ENCODE data around the gene NECAB2. TPM values are rescaled to one million over a fixed set of nuclear protein-coding genes. Genes with fewer than 3 reads are reported as not detected.
A peak's percentile ranks its signal among the peaks of the same experiment; 100 is the strongest.

The NECAB2 gene
- total RNA-seq, 2 donors from 2014 or later: 1.0 to 3.6 TPM

DNA sequence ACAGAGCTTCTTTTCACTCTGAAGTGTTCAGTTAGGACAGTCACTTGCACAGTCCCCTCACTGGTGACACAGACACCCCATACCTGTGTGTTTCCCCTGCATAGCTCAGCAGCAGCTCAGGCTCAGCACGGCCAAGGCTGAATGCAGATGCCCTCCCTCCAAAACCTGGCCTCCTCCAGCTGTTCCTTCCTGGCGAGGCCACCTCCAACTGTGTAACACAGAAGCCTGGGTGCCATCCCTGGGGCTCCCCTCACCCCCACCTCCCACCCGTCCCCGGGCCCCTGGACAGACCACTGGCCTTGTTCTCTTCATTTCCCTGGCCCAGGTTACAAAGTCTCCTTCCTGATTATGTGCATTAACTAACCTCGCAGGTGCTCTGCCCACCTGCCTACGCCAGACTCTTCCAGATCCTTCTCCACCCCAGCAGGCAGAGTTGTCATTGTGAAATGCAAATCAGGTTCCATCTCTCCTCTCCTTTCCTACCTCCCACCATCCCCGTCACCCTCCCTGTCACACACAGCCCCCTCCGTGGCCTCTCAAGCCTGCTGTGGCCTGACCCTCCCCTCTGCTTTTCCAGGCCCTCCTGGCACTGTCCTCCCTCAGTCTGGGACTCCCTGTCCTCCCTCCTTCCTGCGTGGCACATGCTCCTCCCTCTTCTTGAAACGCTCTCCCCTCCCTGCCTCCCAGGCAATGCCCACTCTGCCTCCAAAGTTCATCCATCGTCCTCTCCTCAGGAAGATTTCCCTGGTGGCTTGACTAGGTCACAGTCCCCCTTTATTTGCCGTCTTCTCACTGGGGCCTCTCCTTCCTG lies 42.7 kb upstream of the NECAB2 start:
- Histone ChIP-seq H3K36me3 (replicated peaks in 1 of 2; ENCODE audit: insufficient read depth in 1 of 2, low read depth in 2 of 2) (peaks cover 0 to 2% of the 10 kb centered on the region in 2 donors), H3K4me1 (peaks cover 4% of the 10 kb centered on the region), H3K27ac (no peak overlapping the region), H3K9me3 (no peaks in the 10 kb centered on the region), H3K27me3 (no peaks in the 10 kb centered on the region), H3K4me3 (no peak overlapping the region)
- no peak for DNase-seq
- intact Hi-C loops (cut with DNase I): no loop called here
- no peak for ATAC-seq
- TF ChIP-seq, protein P1, sequence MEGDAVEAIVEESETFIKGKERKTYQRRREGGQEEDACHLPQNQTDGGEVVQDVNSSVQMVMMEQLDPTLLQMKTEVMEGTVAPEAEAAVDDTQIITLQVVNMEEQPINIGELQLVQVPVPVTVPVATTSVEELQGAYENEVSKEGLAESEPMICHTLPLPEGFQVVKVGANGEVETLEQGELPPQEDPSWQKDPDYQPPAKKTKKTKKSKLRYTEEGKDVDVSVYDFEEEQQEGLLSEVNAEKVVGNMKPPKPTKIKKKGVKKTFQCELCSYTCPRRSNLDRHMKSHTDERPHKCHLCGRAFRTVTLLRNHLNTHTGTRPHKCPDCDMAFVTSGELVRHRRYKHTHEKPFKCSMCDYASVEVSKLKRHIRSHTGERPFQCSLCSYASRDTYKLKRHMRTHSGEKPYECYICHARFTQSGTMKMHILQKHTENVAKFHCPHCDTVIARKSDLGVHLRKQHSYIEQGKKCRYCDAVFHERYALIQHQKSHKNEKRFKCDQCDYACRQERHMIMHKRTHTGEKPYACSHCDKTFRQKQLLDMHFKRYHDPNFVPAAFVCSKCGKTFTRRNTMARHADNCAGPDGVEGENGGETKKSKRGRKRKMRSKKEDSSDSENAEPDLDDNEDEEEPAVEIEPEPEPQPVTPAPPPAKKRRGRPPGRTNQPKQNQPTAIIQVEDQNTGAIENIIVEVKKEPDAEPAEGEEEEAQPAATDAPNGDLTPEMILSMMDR (IDR thresholded peaks at IDR 0.05): no peak
- 82 to 89% methylated on average over 12 of the region's 12 CpGs for WGBS, 2 donors

DNA sequence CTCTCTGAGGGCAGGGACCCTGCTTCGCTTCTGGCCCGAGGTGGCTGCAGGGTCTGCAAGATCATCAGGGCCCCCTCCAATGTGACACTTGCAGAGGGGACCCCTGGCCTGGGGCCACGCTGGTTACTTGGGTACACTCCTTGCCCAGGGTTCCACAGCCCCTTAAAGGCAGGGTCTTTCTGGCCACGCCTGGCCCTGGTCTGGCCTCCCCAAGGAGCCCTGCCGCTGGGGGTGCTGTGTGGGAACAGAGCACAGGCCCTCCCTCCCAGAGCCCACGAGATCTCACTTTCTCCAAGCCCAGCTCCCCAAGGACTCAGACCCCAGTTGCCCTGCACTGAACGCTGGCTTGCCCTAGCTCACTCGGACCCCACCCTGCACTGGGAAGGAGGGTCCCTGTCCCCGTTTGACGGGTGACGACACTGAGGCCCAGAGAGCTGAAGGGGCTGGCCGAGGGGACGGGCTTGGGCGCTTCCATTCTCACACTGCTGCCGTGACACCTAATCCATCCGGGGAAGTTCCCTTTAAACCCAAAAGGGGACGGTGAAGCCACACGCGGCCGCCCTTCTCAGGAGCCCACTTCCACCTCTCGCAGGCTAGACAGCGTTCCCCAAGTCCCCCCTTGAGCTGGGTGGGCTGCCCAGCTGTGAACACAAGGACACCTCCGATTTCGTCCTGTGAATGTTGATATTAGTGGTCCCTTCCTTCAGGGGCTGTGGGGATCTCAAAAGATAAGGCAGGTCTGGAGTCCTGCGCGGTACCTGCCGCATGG lies 41.9 kb upstream of the NECAB2 start:
- 52 to 65% methylated on average over 10 to 26 of the region's 27 CpGs for WGBS, 2 donors
- no peak for ATAC-seq
- peaks cover 4% of the 10 kb centered on the region for H3K4me1 ChIP-seq
- no peaks in the 10 kb centered on the region for H3K27me3 ChIP-seq
- intact Hi-C loops (cut with DNase I): no loop called here
- DNase-seq: no peak
- TF ChIP-seq, protein P1 (IDR thresholded peaks at IDR 0.05): no peak
- TF ChIP-seq POLR2A (IDR thresholded peaks at IDR 0.05): no peak
- H3K27ac ChIP-seq: peak overlapping the region in 1 of 4 donors; percentile 80
- H3K9me3 ChIP-seq: no peaks in the 10 kb centered on the region
- peaks cover 0 to 2% of the 10 kb centered on the region in 2 donors for H3K36me3 ChIP-seq (replicated peaks in 1 of 2; ENCODE audit: insufficient read depth in 1 of 2, low read depth in 2 of 2)
- H3K4me3 ChIP-seq: no peak overlapping the region

DNA sequence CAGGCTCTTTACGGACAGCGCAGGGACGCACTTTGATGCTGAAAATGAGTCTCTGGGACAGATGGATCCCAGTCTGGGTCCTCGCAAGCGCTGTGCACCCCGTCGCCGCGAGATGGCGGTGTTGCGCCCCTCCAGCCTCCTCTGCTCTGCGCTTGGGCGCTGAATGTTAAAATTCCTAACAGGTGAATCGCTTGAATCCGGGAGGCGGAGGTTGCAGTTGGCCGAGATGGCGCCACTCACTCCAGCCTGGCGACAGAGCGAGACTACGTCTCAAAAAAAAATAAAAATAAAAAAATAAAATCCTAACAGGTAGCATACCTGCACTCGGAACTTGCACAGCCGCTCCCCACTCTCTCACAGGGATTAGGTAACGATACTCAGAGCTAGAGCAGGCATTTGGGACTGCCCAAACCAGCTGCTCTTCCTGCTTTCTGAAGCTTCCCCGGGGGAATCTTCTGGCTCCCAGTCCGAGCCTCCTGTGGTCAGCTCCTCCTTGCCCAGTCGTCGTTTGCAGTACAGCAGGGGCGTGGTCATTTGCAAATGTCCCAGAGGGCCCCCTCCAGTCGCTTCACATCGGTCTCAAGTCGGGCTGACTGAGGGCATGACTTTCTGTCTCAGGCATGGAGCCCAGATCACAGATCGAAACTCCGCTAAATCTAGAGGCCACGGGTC lies 41.2 kb upstream of the NECAB2 start:
- H3K4me1 ChIP-seq: peaks cover 4% of the 10 kb centered on the region
- intact Hi-C loops (cut with DNase I): no loop called here
- peak in 2 of 3 donors; percentile 30 to 59 for TF ChIP-seq POLR2A (IDR thresholded peaks at IDR 0.05)
- TF ChIP-seq, protein P1 (IDR thresholded peaks at IDR 0.05): peak; percentile 88 to 97 (median 93)
- peak; percentile 79 to 83 (median 82) for DNase-seq
- WGBS, 2 donors: 22 to 60% methylated on average over 19 to 35 of the region's 35 CpGs
- H3K27ac ChIP-seq: peak overlapping the region in 3 of 4 donors; percentile 59 to 88 (median 80)
- no peaks in the 10 kb centered on the region for H3K9me3 ChIP-seq
- H3K27me3 ChIP-seq: no peaks in the 10 kb centered on the region
- ATAC-seq: peak; percentile 87
- H3K4me3 ChIP-seq: no peak overlapping the region
- no peaks in the 10 kb centered on the region for H3K36me3 ChIP-seq (replicated peaks in 1 of 2; ENCODE audit: insufficient read depth in 1 of 2, low read depth in 2 of 2)

DNA sequence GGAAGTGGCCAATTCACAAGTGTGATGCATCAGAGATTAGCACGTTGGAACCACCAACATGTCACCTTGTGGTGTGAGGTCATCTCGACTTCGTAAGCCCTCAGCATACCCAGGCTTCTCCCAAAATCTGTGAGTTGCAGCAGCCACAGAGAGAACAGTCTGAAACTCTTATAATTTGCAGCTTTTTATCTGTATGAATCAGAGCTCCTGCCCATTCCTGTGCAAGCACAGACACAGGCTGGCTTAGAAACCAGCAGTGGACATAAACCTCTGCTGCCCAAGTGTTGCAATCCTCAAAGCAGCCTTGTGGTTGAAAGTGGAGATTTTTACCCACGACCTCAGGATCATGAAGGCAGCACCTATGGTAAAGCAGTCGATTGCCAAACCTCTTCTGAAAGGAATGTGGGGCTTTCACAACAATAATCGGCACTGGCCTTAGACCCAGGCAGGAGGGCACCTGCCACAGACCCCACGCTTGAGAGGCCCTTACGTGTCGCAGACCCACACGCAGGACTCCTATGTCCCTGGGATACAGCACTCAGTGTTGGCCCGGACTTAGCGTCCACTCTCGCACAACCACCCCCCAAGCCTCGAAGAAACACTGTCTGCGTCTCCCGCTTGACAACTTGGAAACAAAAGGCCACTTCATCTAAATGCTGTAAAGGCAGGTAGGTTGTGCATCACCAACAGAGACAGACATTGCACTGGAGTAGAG lies 39.5 kb upstream of the NECAB2 start:
- ATAC-seq (no peak), DNase-seq (no peak)
- Histone ChIP-seq H3K36me3 (replicated peaks in 1 of 2; ENCODE audit: insufficient read depth in 1 of 2, low read depth in 2 of 2) (no peaks in the 10 kb centered on the region), H3K27ac (no peak overlapping the region), H3K9me3 (no peaks in the 10 kb centered on the region), H3K4me1 (peaks cover 4% of the 10 kb centered on the region), H3K27me3 (no peaks in the 10 kb centered on the region), H3K4me3 (no peak overlapping the region)
- 76 to 82% methylated on average over 12 to 16 of the region's 16 CpGs for WGBS, 2 donors
- intact Hi-C loops (cut with DNase I): no loop called here
- no peak for TF ChIP-seq POLR2A (IDR thresholded peaks at IDR 0.05)
- TF ChIP-seq, protein P1 (IDR thresholded peaks at IDR 0.05): no peak

All from body of pancreas (tissue), 4 donors.